ENCODE results near the gene SLC23A1. TPM values are rescaled to one million over a fixed set of nuclear protein-coding genes. Genes with fewer than 3 reads are reported as not detected.
"Not testable (repeated sequence)": the region's sequence is repeated elsewhere in the genome, so short reads cannot be mapped to it uniquely, and the experiment has no call there.

Gene SLC23A1
- total and polyA plus RNA-seq, 4 donors: 0.40 to 0.99 (median 0.78) TPM; not detected in 1

DNA sequence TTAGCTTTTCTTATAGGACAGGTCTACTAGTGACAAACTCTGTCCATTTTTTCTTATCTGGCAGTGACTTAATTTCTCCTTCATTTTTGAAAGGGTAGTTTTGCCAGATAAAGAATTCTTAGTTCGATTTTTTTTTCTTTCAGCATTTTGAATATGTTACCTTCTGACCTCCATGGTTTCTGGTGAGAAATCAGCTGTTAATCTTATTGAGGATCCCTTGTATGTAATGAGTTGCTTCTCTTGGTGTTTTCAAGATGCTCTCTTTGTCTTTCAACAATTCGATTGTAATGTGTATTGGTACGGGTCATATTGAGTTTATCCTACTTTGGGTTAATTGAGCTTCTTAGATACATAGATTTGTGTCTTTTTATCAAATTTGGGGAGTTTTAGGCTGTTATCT lies 28.9 kb downstream of the SLC23A1 start:
- Histone ChIP-seq H3K27me3 (ENCODE audit: control insufficient read depth, insufficient read depth, low read length) (no peaks in the 10 kb centered on the region), H3K9me3 (ENCODE audit: control insufficient read depth, insufficient read depth, low read length) (no peaks in the 10 kb centered on the region), H3K27ac (ENCODE audit: low read depth, low read length) (no peak overlapping the region), H3K4me3 (ENCODE audit: low read depth, low read length) (no peak overlapping the region), H3K36me3 (ENCODE audit: control insufficient read depth, insufficient read depth, low read length) (peaks cover 10% of the 10 kb centered on the region), H3K4me1 (ENCODE audit: control insufficient read depth, insufficient read depth, low read length) (no peaks in the 10 kb centered on the region)
- WGBS (ENCODE audit: insufficient coverage): no CpG with 5 or more reads among the region's 3 CpGs
- DNase-seq (ENCODE audit: low read depth in 4 of 6, low spot score in 6 of 6): no peak

- WGBS (ENCODE audit: insufficient coverage): 93% methylated on average over 4 of the region's 9 CpGs
- not testable (repeated sequence) for H3K27ac ChIP-seq (ENCODE audit: low read depth, low read length); H3K4me1 ChIP-seq (ENCODE audit: control insufficient read depth, insufficient read depth, low read length); H3K9me3 ChIP-seq (ENCODE audit: control insufficient read depth, insufficient read depth, low read length); H3K27me3 ChIP-seq (ENCODE audit: control insufficient read depth, insufficient read depth, low read length); DNase-seq (ENCODE audit: low read depth in 4 of 6, low spot score in 6 of 6); H3K4me3 ChIP-seq (ENCODE audit: low read depth, low read length)
- peaks cover 13% of the 10 kb centered on the region for H3K36me3 ChIP-seq (ENCODE audit: control insufficient read depth, insufficient read depth, low read length)
Measured at GRCh38 chr5:139347863-139348262, 35.2 kb downstream of the SLC23A1 start.

DNA sequence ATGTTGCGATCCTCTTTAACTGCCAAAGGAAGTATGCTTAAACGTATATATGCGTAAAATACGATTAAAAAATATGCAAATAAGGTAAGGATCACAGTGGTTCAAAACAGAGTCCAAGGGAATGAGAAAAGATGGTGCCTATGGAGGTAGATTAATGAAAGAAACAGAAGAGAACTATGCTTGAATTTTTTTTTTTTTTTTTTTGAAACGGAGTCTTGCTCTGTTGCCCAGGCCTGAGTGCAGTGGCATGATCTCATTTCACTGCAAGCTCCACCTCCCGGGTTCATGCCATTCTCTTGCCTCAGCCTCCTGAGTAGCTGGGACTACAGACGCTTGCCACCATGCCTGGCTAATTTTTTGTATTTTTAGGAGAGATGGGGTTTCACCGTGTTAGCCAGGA lies 37.7 kb downstream of the SLC23A1 start:
- H3K4me1 ChIP-seq (ENCODE audit: control insufficient read depth, insufficient read depth, low read length); H3K9me3 ChIP-seq (ENCODE audit: control insufficient read depth, insufficient read depth, low read length); H3K27me3 ChIP-seq (ENCODE audit: control insufficient read depth, insufficient read depth, low read length); H3K4me3 ChIP-seq (ENCODE audit: low read depth, low read length); DNase-seq (ENCODE audit: low read depth in 4 of 6, low spot score in 6 of 6); H3K27ac ChIP-seq (ENCODE audit: low read depth, low read length): not testable (repeated sequence)
- WGBS (ENCODE audit: insufficient coverage): 95% methylated on average over 5 of the region's 8 CpGs
- peaks cover 13% of the 10 kb centered on the region for H3K36me3 ChIP-seq (ENCODE audit: control insufficient read depth, insufficient read depth, low read length)

GRCh38 chr5:139344177-139344576 lies 38.9 kb downstream of the SLC23A1 start:
- H3K4me3 ChIP-seq (ENCODE audit: low read depth, low read length): no peak overlapping the region
- peaks cover 13% of the 10 kb centered on the region for H3K36me3 ChIP-seq (ENCODE audit: control insufficient read depth, insufficient read depth, low read length)
- no peak overlapping the region for H3K27ac ChIP-seq (ENCODE audit: low read depth, low read length)
- H3K4me1 ChIP-seq (ENCODE audit: control insufficient read depth, insufficient read depth, low read length): peaks cover 7% of the 10 kb centered on the region
- no peak for DNase-seq (ENCODE audit: low read depth in 4 of 6, low spot score in 6 of 6)
- no peaks in the 10 kb centered on the region for H3K9me3 ChIP-seq (ENCODE audit: control insufficient read depth, insufficient read depth, low read length)
- no peaks in the 10 kb centered on the region for H3K27me3 ChIP-seq (ENCODE audit: control insufficient read depth, insufficient read depth, low read length)
- WGBS (ENCODE audit: insufficient coverage): no CpG with 5 or more reads among the region's 2 CpGs

- no peaks in the 10 kb centered on the region for H3K27me3 ChIP-seq (ENCODE audit: control insufficient read depth, insufficient read depth, low read length)
- peaks cover 13% of the 10 kb centered on the region for H3K36me3 ChIP-seq (ENCODE audit: control insufficient read depth, insufficient read depth, low read length)
- DNase-seq (ENCODE audit: low read depth in 4 of 6, low spot score in 6 of 6): no peak
- peaks cover 7% of the 10 kb centered on the region for H3K4me1 ChIP-seq (ENCODE audit: control insufficient read depth, insufficient read depth, low read length)
- H3K9me3 ChIP-seq (ENCODE audit: control insufficient read depth, insufficient read depth, low read length): no peaks in the 10 kb centered on the region
- 95% methylated on average over 6 of the region's 9 CpGs for whole genome bisulfite sequencing (ENCODE audit: insufficient coverage)
- no peak overlapping the region for H3K4me3 ChIP-seq (ENCODE audit: low read depth, low read length)
- no peak overlapping the region for H3K27ac ChIP-seq (ENCODE audit: low read depth, low read length)
Measured at GRCh38 chr5:139343476-139343875, 39.6 kb downstream of the SLC23A1 start.

GRCh38 chr5:139342423-139342723 lies 40.7 kb downstream of the SLC23A1 start:
- H3K4me1 ChIP-seq (ENCODE audit: control insufficient read depth, insufficient read depth, low read length): peaks cover 7% of the 10 kb centered on the region

GRCh38 chr5:139341689-139342422 lies 41.2 kb downstream of the SLC23A1 start, which contains the start of gene PAIP2:
PAIP2 (plus strand) TSS chr5:139341854; CDS start chr5:139363785, 21,931 bp downstream.
- Histone ChIP-seq H3K36me3 (ENCODE audit: control insufficient read depth, insufficient read depth, low read length) (peaks cover 13% of the 10 kb centered on the region), H3K9me3 (ENCODE audit: control insufficient read depth, insufficient read depth, low read length) (no peaks in the 10 kb centered on the region), H3K27ac (ENCODE audit: low read depth, low read length) (peak within 1 kb of the TSS; percentile 98), H3K4me1 (ENCODE audit: control insufficient read depth, insufficient read depth, low read length) (peaks cover 7% of the 10 kb centered on the region), H3K27me3 (ENCODE audit: control insufficient read depth, insufficient read depth, low read length) (no peaks in the 10 kb centered on the region), H3K4me3 (ENCODE audit: low read depth, low read length) (peak within 1 kb of the TSS; percentile 87)
- DNase-seq (ENCODE audit: low read depth in 4 of 6, low spot score in 6 of 6): peak; percentile 92 to 100 (median 96)
- WGBS (ENCODE audit: insufficient coverage): 0% methylated on average over 66 of the region's 66 CpGs

More at GRCh38 chr5:139342423-139342723, 40.7 kb downstream of the SLC23A1 start:
- Histone ChIP-seq H3K27me3 (ENCODE audit: control insufficient read depth, insufficient read depth, low read length) (no peaks in the 10 kb centered on the region), H3K36me3 (ENCODE audit: control insufficient read depth, insufficient read depth, low read length) (peaks cover 13% of the 10 kb centered on the region), H3K9me3 (ENCODE audit: control insufficient read depth, insufficient read depth, low read length) (no peaks in the 10 kb centered on the region), H3K27ac (ENCODE audit: low read depth, low read length) (peak overlapping the region; percentile 98), H3K4me3 (ENCODE audit: low read depth, low read length) (peak overlapping the region; percentile 87)
- 2% methylated on average over 11 of the region's 16 CpGs for WGBS (ENCODE audit: insufficient coverage)
- no peak for DNase-seq (ENCODE audit: low read depth in 4 of 6, low spot score in 6 of 6)

DNA sequence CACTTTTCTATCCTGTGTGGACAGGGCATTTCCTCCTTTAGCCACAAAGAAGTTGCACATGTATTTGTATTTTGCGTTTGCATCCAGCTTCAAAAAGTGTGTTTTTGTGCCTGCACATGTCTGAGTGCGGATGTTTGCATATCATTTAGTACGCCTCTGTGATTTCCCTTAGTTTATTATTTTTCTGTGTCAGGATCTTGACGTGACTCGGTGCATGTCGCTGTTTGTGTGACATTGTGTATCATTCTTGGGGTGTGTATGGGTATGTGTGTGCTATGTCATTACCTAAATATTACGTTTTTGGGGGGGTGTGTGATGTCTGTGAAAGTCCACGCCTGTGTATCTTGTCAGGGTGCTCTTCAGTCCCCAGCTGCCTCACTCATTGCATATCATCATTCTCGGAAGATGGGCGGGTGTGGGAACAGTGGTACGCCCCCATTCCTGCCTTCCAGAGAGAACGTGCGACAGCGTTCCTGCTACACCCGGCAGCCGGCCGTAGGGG lies 41.9 kb downstream of the SLC23A1 start:
- Histone ChIP-seq H3K36me3 (ENCODE audit: control insufficient read depth, insufficient read depth, low read length) (peaks cover 7% of the 10 kb centered on the region), H3K4me3 (ENCODE audit: low read depth, low read length) (peak overlapping the region; percentile 87), H3K27me3 (ENCODE audit: control insufficient read depth, insufficient read depth, low read length) (no peaks in the 10 kb centered on the region), H3K27ac (ENCODE audit: low read depth, low read length) (peak overlapping the region; percentile 98), H3K4me1 (ENCODE audit: control insufficient read depth, insufficient read depth, low read length) (peaks cover 7% of the 10 kb centered on the region), H3K9me3 (ENCODE audit: control insufficient read depth, insufficient read depth, low read length) (no peaks in the 10 kb centered on the region)
- WGBS (ENCODE audit: insufficient coverage): 6% methylated on average over 11 of the region's 17 CpGs
- DNase-seq (ENCODE audit: low read depth in 4 of 6, low spot score in 6 of 6): no peak

GRCh38 chr5:139340051-139340450 lies 43.0 kb downstream of the SLC23A1 start:
- no peaks in the 10 kb centered on the region for H3K27me3 ChIP-seq (ENCODE audit: control insufficient read depth, insufficient read depth, low read length)
- H3K4me1 ChIP-seq (ENCODE audit: control insufficient read depth, insufficient read depth, low read length): peaks cover 7% of the 10 kb centered on the region
- no CpG with 5 or more reads among the region's 2 CpGs for WGBS (ENCODE audit: insufficient coverage)
- H3K9me3 ChIP-seq (ENCODE audit: control insufficient read depth, insufficient read depth, low read length): no peaks in the 10 kb centered on the region
- no peak overlapping the region for H3K4me3 ChIP-seq (ENCODE audit: low read depth, low read length)
- H3K27ac ChIP-seq (ENCODE audit: low read depth, low read length): no peak overlapping the region
- DNase-seq (ENCODE audit: low read depth in 4 of 6, low spot score in 6 of 6): no peak
- peaks cover 2% of the 10 kb centered on the region for H3K36me3 ChIP-seq (ENCODE audit: control insufficient read depth, insufficient read depth, low read length)

GRCh38 chr5:139335811-139336210 lies 47.3 kb downstream of the SLC23A1 start:
- Histone ChIP-seq H3K4me1 (ENCODE audit: control insufficient read depth, insufficient read depth, low read length) (peaks cover 2% of the 10 kb centered on the region), H3K4me3 (ENCODE audit: low read depth, low read length) (no peak overlapping the region), H3K27me3 (ENCODE audit: control insufficient read depth, insufficient read depth, low read length) (no peaks in the 10 kb centered on the region), H3K9me3 (ENCODE audit: control insufficient read depth, insufficient read depth, low read length) (no peaks in the 10 kb centered on the region), H3K36me3 (ENCODE audit: control insufficient read depth, insufficient read depth, low read length) (peaks cover 15% of the 10 kb centered on the region), H3K27ac (ENCODE audit: low read depth, low read length) (no peak overlapping the region)
- no peak for DNase-seq (ENCODE audit: low read depth in 4 of 6, low spot score in 6 of 6)
- WGBS (ENCODE audit: insufficient coverage): no CpG with 5 or more reads among the region's 6 CpGs

Measured in spinal cord (tissue), 10 donors.